Muscle of arm (tissue), 12 donors: Measurements from ENCODE around the gene RNF144A. TPM values are rescaled to one million over a fixed set of nuclear protein-coding genes. Genes with fewer than 3 reads are reported as not detected.

Experiments
- DNase-seq: peaks from one replicate; pipeline ENCODE4 v3.0.0-alpha.2; 2013
- polyA plus RNA-seq, 12 donors: library from polyadenylated mRNA; unstranded; fragments of 120-200 nt; gene quantifications; one replicate each; pipeline ENCODE4 v1.2.1, GENCODE V29; 2013; ENCODE audit not compliant: insufficient read length in 12 of 12

RNF144A gene
- polyA plus RNA-seq, 12 donors = 16.2 to 32.9 (median 23.0) TPM; not detected in 1

- no peak for DNase-seq
Measured at GRCh38 chr2:7071916-7072556, 154.8 kb downstream of the RNF144A start.

GRCh38 chr2:7073901-7074300, 156.7 kb downstream of the RNF144A start:
- DNase-seq = no peak

GRCh38 chr2:7075834-7076233, 158.6 kb downstream of the RNF144A start:
- DNase-seq = no peak

- peak; percentile 72 for DNase-seq
Measured at GRCh38 chr2:7077660-7078267, 160.6 kb downstream of the RNF144A start.

GRCh38 chr2:7083580-7084509, 166.6 kb downstream of the RNF144A start:
- no peak for DNase-seq

GRCh38 chr2:7084601-7085000, 167.4 kb downstream of the RNF144A start:
- no peak for DNase-seq

- DNase-seq = no peak
Measured at GRCh38 chr2:7089284-7089683, 172.1 kb downstream of the RNF144A start.

GRCh38 chr2:7089898-7090510, 172.8 kb downstream of the RNF144A start:
- DNase-seq = no peak

- DNase-seq = no peak
Measured at GRCh38 chr2:7093376-7093775, 176.2 kb downstream of the RNF144A start.

Other genes with a start within 250 kb of the RNF144A start
- 1 to 10 TPM in 11 of 12 donors, not detected in 1; 2.7 to 5.3 (median 3.8) TPM for gene CMPK2, start 51.5 kb upstream of the RNF144A start, polyA plus RNA-seq
- 1 to 10 TPM in 10 of 12 donors, not detected in 2; 2.1 to 4.8 (median 3.4) TPM for gene RSAD2, start 39.6 kb upstream of the RNF144A start, polyA plus RNA-seq